Measurements from ENCODE around the gene PLEKHM3. TPM values are rescaled to one million over a fixed set of nuclear protein-coding genes. Genes with fewer than 3 reads are reported as not detected.

The PLEKHM3 gene, protein sequence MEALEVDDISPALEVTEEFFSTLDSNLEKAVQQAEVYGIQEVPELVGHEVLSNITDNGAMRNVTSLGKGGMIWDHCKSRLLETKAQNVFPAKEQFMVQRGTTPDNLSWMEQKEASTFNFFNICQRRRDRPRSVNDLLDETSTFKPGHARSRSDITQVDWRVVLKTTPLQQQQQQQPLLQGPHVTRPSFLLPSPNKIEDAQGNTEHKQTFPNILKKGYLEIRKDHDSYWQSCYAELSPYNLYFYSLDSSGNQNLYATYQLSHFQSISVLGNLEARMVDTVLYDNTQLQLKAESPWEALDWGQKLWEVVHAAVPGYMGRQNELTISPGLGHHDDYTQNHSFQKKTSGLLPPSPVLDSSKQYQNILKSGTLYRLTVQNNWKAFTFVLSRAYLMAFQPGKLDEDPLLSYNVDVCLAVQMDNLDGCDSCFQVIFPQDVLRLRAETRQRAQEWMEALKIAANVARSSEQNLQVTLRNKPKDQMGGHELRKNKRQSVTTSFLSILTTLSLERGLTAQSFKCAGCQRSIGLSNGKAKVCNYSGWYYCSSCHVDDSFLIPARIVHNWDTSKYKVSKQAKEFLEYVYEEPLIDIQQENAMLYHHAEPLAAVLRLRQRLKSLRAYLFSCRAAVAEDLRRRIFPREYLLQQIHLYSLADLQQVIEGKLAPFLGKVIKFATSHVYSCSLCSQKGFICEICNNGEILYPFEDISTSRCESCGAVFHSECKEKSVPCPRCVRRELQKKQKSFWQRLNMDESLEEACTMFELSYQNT
- total RNA-seq = 12.5 TPM in 2 replicates
- long read RNA-seq, partial matches to known transcripts = 10 of 21 reads
- long read RNA-seq, other reads (novel, unspliced or antisense) = 11 of 21 reads

DNA sequence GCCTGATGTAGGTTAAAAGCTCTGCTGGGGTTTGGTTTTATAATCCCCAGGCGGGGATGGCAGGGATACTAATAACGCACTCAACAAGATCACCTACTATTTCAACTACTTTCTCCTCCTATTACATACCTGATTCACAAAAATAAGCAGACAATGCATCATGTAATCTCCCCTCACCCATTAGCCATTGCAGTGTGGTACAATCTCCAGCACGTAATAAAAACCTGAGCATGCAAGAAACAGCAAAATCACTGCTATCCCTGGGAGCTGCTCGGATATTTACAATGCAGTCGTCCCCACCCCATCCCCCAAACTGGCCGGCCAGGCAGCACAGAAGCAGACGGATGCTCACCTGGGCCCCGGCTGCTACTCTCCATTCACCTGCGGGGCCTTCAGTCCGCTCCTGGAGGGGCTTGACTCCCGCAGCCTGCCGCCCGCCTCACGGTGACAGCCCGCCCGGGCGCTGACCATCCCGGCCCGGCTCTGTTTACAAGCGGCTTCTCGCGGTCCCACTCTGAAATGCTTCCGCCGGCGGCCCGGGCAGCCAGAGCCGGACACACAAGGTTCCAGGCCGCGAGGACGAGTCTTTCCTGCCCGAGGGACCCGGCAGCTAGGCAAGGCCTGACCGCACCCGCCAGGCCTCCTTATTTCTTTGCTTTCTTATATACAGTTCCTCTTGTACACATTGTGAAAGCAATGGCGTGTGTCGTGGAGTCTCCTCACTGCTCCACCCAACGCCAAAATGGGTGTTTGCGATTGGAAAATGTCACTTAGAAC, at the start of gene PLEKHM3:
Gene PLEKHM3, minus strand, starts transcription at position 491 of the 777 bp plus-strand sequence. CDS start 23,888 bp downstream, outside the sequence.
- Mint-ChIP-seq H3K27ac (ENCODE audit: unreplicated experiment) (peak within 1 kb of the TSS; percentile 94), H3K4me1 (ENCODE audit: unreplicated experiment) (peaks cover 14% of the 10 kb centered on the region), H3K36me3 (ENCODE audit: unreplicated experiment) (no peaks in the 10 kb centered on the region), H3K9me3 (ENCODE audit: unreplicated experiment) (no peaks in the 10 kb centered on the region), H3K27me3 (ENCODE audit: unreplicated experiment) (peaks cover under 1% of the 10 kb centered on the region), H3K4me3 (ENCODE audit: unreplicated experiment) (peak within 1 kb of the TSS; percentile 92)
- DNase-seq (ENCODE audit: extremely low spot score, unreplicated experiment) = peak; percentile 95
- TF ChIP-seq CTCF (IDR thresholded peaks at IDR 0.05) = no peak

DNA sequence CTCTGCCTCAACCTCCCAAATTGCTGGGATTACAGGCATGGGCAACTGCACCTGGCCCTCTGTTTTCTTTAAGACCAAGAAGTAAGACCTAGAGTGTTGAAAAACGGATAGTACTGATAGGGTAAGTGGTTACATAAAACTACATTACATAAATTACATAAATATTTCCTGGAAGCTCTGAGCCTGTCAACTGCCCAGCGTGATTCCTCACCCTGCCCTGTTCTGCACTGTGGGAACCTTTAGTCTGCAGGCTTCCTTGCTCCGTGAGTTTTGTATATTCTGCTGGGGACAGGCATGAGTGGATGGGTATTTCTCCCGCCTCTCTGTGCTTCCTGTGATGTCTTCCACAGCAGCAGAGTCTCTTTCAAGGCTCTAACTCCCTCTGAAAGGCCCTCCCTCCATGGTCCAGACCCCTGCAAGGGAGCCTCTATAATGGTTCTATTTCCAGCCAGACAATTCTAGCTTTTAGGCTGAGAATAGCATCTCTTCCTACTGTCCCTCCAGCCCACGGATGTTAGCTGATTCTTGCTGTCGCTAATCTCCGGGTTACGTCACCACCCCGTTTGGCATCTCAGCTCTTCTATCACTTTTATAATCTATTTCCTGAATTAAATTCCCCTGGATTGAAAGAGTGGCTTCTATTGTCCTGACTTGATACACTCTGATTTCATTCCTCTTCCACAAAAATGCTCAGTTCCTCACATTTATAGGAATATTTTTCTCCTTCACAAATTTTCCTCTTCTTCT, 49.5 kb upstream of the PLEKHM3 start:
- H3K9me3 Mint-ChIP-seq (ENCODE audit: unreplicated experiment) = peaks cover 6% of the 10 kb centered on the region
- no peaks in the 10 kb centered on the region for H3K36me3 Mint-ChIP-seq (ENCODE audit: unreplicated experiment)
- H3K27ac Mint-ChIP-seq (ENCODE audit: unreplicated experiment) = no peak overlapping the region
- DNase-seq (ENCODE audit: extremely low spot score, unreplicated experiment) = no peak
- TF ChIP-seq CTCF (IDR thresholded peaks at IDR 0.05) = no peak
- H3K4me1 Mint-ChIP-seq (ENCODE audit: unreplicated experiment) = peaks cover 8% of the 10 kb centered on the region
- H3K27me3 Mint-ChIP-seq (ENCODE audit: unreplicated experiment) = peaks cover 34% of the 10 kb centered on the region
- no peak overlapping the region for H3K4me3 Mint-ChIP-seq (ENCODE audit: unreplicated experiment)

- no peaks in the 10 kb centered on the region for H3K36me3 Mint-ChIP-seq (ENCODE audit: unreplicated experiment)
- H3K27me3 Mint-ChIP-seq (ENCODE audit: unreplicated experiment) = peaks cover 22% of the 10 kb centered on the region
- H3K4me3 Mint-ChIP-seq (ENCODE audit: unreplicated experiment) = no peak overlapping the region
- DNase-seq (ENCODE audit: extremely low spot score, unreplicated experiment) = no peak
- H3K9me3 Mint-ChIP-seq (ENCODE audit: unreplicated experiment) = no peaks in the 10 kb centered on the region
- H3K27ac Mint-ChIP-seq (ENCODE audit: unreplicated experiment) = no peak overlapping the region
- H3K4me1 Mint-ChIP-seq (ENCODE audit: unreplicated experiment) = peaks cover 5% of the 10 kb centered on the region
- TF ChIP-seq CTCF (IDR thresholded peaks at IDR 0.05) = peak; percentile 84
These were observed 47.0 kb upstream of the PLEKHM3 start for GRCh38 chr2:208072250-208072892.

DNA sequence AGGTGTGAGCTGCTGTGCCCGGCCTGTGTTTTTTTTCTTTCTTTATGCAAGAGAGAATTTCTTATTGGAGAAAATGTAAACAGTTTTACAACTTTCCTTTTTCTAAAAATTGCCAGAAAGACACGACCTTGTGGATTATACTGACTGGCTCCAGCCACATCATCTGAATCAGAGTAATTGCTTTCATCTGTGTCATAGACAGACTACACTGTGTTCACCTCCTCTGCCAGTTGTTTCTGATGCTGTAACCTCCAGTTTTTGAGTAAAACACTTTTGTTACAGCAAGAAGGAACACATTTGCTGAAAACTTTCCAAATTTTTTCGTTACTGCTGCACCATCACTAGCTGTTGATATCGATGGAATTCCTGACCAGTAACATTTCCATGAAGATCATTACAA, 43.9 kb upstream of the PLEKHM3 start:
- TF ChIP-seq CTCF (IDR thresholded peaks at IDR 0.05) = no peak
- H3K9me3 Mint-ChIP-seq (ENCODE audit: unreplicated experiment) = no peaks in the 10 kb centered on the region
- no peak for DNase-seq (ENCODE audit: extremely low spot score, unreplicated experiment)
- peaks cover 11% of the 10 kb centered on the region for H3K27me3 Mint-ChIP-seq (ENCODE audit: unreplicated experiment)
- H3K27ac Mint-ChIP-seq (ENCODE audit: unreplicated experiment) = no peak overlapping the region
- peaks cover 5% of the 10 kb centered on the region for H3K4me1 Mint-ChIP-seq (ENCODE audit: unreplicated experiment)
- no peaks in the 10 kb centered on the region for H3K36me3 Mint-ChIP-seq (ENCODE audit: unreplicated experiment)
- no peak overlapping the region for H3K4me3 Mint-ChIP-seq (ENCODE audit: unreplicated experiment)
